ENCODE data around the gene PUM2. TPM values are rescaled to one million over a fixed set of nuclear protein-coding genes. Genes with fewer than 3 reads are reported as not detected.

The PUM2 gene
- polyA plus RNA-seq, 1 of the 3 experiments (the other 2 are of a cell fraction): 19.7 TPM

- TF ChIP-seq, protein P1, sequence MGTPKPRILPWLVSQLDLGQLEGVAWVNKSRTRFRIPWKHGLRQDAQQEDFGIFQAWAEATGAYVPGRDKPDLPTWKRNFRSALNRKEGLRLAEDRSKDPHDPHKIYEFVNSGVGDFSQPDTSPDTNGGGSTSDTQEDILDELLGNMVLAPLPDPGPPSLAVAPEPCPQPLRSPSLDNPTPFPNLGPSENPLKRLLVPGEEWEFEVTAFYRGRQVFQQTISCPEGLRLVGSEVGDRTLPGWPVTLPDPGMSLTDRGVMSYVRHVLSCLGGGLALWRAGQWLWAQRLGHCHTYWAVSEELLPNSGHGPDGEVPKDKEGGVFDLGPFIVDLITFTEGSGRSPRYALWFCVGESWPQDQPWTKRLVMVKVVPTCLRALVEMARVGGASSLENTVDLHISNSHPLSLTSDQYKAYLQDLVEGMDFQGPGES (IDR thresholded peaks at IDR 0.05; ENCODE audit: low read depth, low read length): no peak
- TF ChIP-seq, protein P2, sequence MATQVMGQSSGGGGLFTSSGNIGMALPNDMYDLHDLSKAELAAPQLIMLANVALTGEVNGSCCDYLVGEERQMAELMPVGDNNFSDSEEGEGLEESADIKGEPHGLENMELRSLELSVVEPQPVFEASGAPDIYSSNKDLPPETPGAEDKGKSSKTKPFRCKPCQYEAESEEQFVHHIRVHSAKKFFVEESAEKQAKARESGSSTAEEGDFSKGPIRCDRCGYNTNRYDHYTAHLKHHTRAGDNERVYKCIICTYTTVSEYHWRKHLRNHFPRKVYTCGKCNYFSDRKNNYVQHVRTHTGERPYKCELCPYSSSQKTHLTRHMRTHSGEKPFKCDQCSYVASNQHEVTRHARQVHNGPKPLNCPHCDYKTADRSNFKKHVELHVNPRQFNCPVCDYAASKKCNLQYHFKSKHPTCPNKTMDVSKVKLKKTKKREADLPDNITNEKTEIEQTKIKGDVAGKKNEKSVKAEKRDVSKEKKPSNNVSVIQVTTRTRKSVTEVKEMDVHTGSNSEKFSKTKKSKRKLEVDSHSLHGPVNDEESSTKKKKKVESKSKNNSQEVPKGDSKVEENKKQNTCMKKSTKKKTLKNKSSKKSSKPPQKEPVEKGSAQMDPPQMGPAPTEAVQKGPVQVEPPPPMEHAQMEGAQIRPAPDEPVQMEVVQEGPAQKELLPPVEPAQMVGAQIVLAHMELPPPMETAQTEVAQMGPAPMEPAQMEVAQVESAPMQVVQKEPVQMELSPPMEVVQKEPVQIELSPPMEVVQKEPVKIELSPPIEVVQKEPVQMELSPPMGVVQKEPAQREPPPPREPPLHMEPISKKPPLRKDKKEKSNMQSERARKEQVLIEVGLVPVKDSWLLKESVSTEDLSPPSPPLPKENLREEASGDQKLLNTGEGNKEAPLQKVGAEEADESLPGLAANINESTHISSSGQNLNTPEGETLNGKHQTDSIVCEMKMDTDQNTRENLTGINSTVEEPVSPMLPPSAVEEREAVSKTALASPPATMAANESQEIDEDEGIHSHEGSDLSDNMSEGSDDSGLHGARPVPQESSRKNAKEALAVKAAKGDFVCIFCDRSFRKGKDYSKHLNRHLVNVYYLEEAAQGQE (IDR thresholded peaks at IDR 0.05; ENCODE audit: low read depth, low read length): no peak
These were observed 130.8 kb downstream of the PUM2 start (continued) for GRCh38 chr2:20219763-20220380.

- no peaks in the 10 kb centered on the region for H3K9me3 ChIP-seq
- H3K4me3 ChIP-seq (ENCODE audit: low read depth in 2 of 2, low read length in 1 of 2): no peak overlapping the region
- H3K79me2 ChIP-seq (ENCODE audit: insufficient read depth): peaks cover 63% of the 10 kb centered on the region; the same call in 1 of the 2 replicates
- no peak overlapping the region for H3K9ac ChIP-seq
- H3K27ac ChIP-seq (ENCODE audit: low read depth in 2 of 2, low read length in 1 of 2): no peak overlapping the region
- no peak for DNase-seq
- WGBS (ENCODE audit: low lambda C conversion rate): 95% methylated on average over 19 of the region's 20 CpGs
- no peak overlapping the region for H3K4me2 ChIP-seq
- POLR2A ChIA-PET: no interaction called here
- TF ChIP-seq SIN3A (IDR thresholded peaks at IDR 0.05; ENCODE audit: borderline replicate concordance, low read depth, low read length) (no peak), FOSL2 (IDR thresholded peaks at IDR 0.05; ENCODE audit: borderline replicate concordance, low read depth) (no peak), PBX3 (IDR thresholded peaks at IDR 0.05) (no peak), SMC3 (IDR thresholded peaks at IDR 0.05; ENCODE audit: low read depth, low read length) (no peak), FOXJ3 (CRISPR knock-in tag; IDR thresholded peaks at IDR 0.05) (no peak), RXRA (IDR thresholded peaks at IDR 0.05; ENCODE audit: borderline replicate concordance, low read depth) (no peak)
- H3K27me3 ChIP-seq (ENCODE audit: insufficient read depth): no peaks in the 10 kb centered on the region
- H2AFZ ChIP-seq (ENCODE audit: low read depth): no peak overlapping the region
- CTCF ChIA-PET: interaction anchor here (0.7 to 1.0 kb wide), 3 partner anchors 72 to 119 kb away, joined by 3 read pairs; no protein-coding TSS in a partner anchor
- peaks cover 21% of the 10 kb centered on the region for H3F3A ChIP-seq (replicated peaks; ENCODE audit: insufficient read depth)
- H3K9me2 ChIP-seq: no peaks in the 10 kb centered on the region
- H3K36me3 ChIP-seq (replicated peaks in 1 of 2; ENCODE audit: control insufficient read depth in 1 of 2, insufficient read depth in 2 of 2, low read length in 1 of 2): no peaks in the 10 kb centered on the region
- peaks cover 26 to 45% of the 10 kb centered on the region in 2 experiments for H3K4me1 ChIP-seq (ENCODE audit: control insufficient read depth in 1 of 2, insufficient read depth in 2 of 2, low read depth in 1 of 2, low read length in 1 of 2)
- H4K20me1 ChIP-seq (ENCODE audit: insufficient read depth): no peaks in the 10 kb centered on the region; the same call in 1 of the 2 replicates
These were observed 132.0 kb downstream of the PUM2 start for GRCh38 chr2:20218331-20219320.

Measured in SK-N-SH (cell line).